SK-N-SH treated with all-trans-retinoic acid at 6 μM for 48 hours (cell line): ENCODE data around the gene ZNF536.

Source experiments
- ATAC-seq: fragments of 200-7000 bp; cut with Tn5 transposase; 3 replicates; pipeline ENCODE4 v1.9.1; 2020; ENCODE audit warnings: mild to moderate bottlenecking, moderate library complexity
- ARNTL ChIP-seq: fragments of 450-650 bp; formaldehyde crosslinking; IDR thresholded peaks from 2 replicates; pipeline ENCODE4 v1.5.0; 2020; ENCODE audit warnings: low read depth, mild to moderate bottlenecking, moderate library complexity, borderline replicate concordance
- BACH2 ChIP-seq: fragments of 250-450 bp; sonication (Bioruptor Pico); IDR thresholded peaks from 2 replicates; pipeline ENCODE4 v1.9.0; 2021; ENCODE audit warnings: mild to moderate bottlenecking, borderline replicate concordance
- CSDC2 ChIP-seq: fragments of 250-450 bp; sonication (Bioruptor Pico); IDR thresholded peaks from 2 replicates; pipeline ENCODE4 v1.5.0; 2020; ENCODE audit warnings: mild to moderate bottlenecking, moderate library complexity
- ESRRG ChIP-seq: fragments of 250-450 bp; sonication (Bioruptor Pico); IDR thresholded peaks from 2 replicates; pipeline ENCODE4 v1.6.1; 2021; ENCODE audit warnings: mild to moderate bottlenecking
- GLIS3 ChIP-seq: fragments of 250-450 bp; sonication (Bioruptor Pico); IDR thresholded peaks from 2 replicates; pipeline ENCODE4 v1.5.0; 2020; ENCODE audit warnings: mild to moderate bottlenecking, moderate library complexity
- ISL1 ChIP-seq: fragments of 250-450 bp; sonication (Bioruptor Pico); IDR thresholded peaks from 2 replicates; pipeline ENCODE4 v2.1.2; 2022; ENCODE audit warnings: mild to moderate bottlenecking, moderate library complexity
- OSR1 ChIP-seq: fragments of 250-450 bp; sonication (Bioruptor Pico); IDR thresholded peaks from 2 replicates; pipeline ENCODE4 v1.8.0; 2022; ENCODE audit warnings: moderate library complexity, mild to moderate bottlenecking, inconsistent platforms
- PPARA ChIP-seq: fragments of 250-450 bp; sonication (Bioruptor Pico); IDR thresholded peaks from 2 replicates; pipeline ENCODE4 v1.5.0; 2020; ENCODE audit warnings: mild to moderate bottlenecking, borderline replicate concordance
- SNAI2 ChIP-seq: fragments of 250-450 bp; sonication (Bioruptor Pico); IDR thresholded peaks from 2 replicates; pipeline ENCODE4 v1.5.0; 2020; ENCODE audit warnings: mild to moderate bottlenecking, moderate library complexity
- TCF4 ChIP-seq: fragments of 250-450 bp; sonication (Bioruptor Pico); IDR thresholded peaks from 2 replicates; pipeline ENCODE4 v1.8.0; 2021; ENCODE audit warnings: mild to moderate bottlenecking, moderate library complexity, borderline replicate concordance
- TOX ChIP-seq: fragments of 250-450 bp; sonication (Bioruptor Pico); IDR thresholded peaks from 2 replicates; pipeline ENCODE4 v1.8.0; 2021; ENCODE audit warnings: mild to moderate bottlenecking, moderate library complexity, borderline replicate concordance
- ZFP30 ChIP-seq: fragments of 450-650 bp; formaldehyde crosslinking; IDR thresholded peaks from 2 replicates; pipeline ENCODE4 v1.5.0; 2022; ENCODE audit warnings: mild to moderate bottlenecking, moderate library complexity
- ZNF565 ChIP-seq: fragments of 450-650 bp; formaldehyde crosslinking; conservative IDR thresholded peaks from 2 replicates; pipeline ENCODE4 v1.5.0; 2020; ENCODE audit warnings: low read depth, mild to moderate bottlenecking, moderate library complexity
- ZNF70 ChIP-seq: fragments of 450-650 bp; formaldehyde crosslinking; IDR thresholded peaks from 2 replicates; pipeline ENCODE4 v1.5.0; 2020; ENCODE audit warnings: mild to moderate bottlenecking, moderate library complexity
- ZNF8 ChIP-seq: fragments of 450-650 bp; formaldehyde crosslinking; IDR thresholded peaks from 2 replicates; pipeline ENCODE4 v1.5.0; 2020; ENCODE audit warnings: mild to moderate bottlenecking, moderate library complexity
- TF ChIP-seq, protein P1 (sequence below): fragments of 250-450 bp; sonication (Bioruptor Pico); IDR thresholded peaks from 2 replicates; pipeline ENCODE4 v1.5.0; 2020; ENCODE audit warnings: mild to moderate bottlenecking, moderate library complexity
- TF ChIP-seq, protein P2 (sequence below): fragments of 250-450 bp; sonication (Bioruptor Pico); IDR thresholded peaks from 2 replicates; pipeline ENCODE4 v1.8.0; 2021; ENCODE audit warnings: low read depth, mild to moderate bottlenecking, moderate library complexity, borderline replicate concordance
- TF ChIP-seq, protein P3 (sequence below): fragments of 250-450 bp; sonication (Bioruptor Pico); IDR thresholded peaks from 2 replicates; pipeline ENCODE4 v1.5.1; 2021; ENCODE audit warnings: mild to moderate bottlenecking, moderate library complexity
- TF ChIP-seq, protein P4 (sequence below): fragments of 250-450 bp; sonication (Bioruptor Pico); IDR thresholded peaks from 2 replicates; pipeline ENCODE4 v1.5.1; 2020; ENCODE audit warnings: low read depth, mild to moderate bottlenecking, moderate library complexity
- TF ChIP-seq, protein P5 (sequence below): fragments of 250-450 bp; sonication (Bioruptor Pico); IDR thresholded peaks from 2 replicates; pipeline ENCODE4 v1.8.0; 2020; ENCODE audit warnings: mild to moderate bottlenecking, moderate library complexity, borderline replicate concordance

ZNF536 gene

DNA sequence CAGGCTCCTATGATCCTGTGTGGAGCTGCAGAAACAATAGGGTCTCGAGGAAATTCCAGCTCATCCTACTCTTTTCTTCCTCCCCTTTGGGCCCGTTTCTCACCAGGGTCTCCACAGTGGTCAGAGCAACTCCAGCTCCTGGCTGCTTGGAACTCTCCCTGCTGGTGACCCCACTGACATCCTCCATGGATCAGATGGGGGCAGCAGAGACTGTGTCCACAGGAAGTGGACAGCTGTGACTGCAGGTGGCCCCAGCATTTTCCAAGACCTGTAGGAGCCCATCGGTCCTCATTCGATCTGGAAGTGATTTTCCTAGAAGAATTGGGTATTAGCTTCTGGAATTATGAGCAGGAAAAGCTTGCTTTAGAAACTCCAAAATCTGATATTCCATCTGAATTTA, 208.5 kb downstream of the ZNF536 start (continued):
- TF ChIP-seq, protein P1, sequence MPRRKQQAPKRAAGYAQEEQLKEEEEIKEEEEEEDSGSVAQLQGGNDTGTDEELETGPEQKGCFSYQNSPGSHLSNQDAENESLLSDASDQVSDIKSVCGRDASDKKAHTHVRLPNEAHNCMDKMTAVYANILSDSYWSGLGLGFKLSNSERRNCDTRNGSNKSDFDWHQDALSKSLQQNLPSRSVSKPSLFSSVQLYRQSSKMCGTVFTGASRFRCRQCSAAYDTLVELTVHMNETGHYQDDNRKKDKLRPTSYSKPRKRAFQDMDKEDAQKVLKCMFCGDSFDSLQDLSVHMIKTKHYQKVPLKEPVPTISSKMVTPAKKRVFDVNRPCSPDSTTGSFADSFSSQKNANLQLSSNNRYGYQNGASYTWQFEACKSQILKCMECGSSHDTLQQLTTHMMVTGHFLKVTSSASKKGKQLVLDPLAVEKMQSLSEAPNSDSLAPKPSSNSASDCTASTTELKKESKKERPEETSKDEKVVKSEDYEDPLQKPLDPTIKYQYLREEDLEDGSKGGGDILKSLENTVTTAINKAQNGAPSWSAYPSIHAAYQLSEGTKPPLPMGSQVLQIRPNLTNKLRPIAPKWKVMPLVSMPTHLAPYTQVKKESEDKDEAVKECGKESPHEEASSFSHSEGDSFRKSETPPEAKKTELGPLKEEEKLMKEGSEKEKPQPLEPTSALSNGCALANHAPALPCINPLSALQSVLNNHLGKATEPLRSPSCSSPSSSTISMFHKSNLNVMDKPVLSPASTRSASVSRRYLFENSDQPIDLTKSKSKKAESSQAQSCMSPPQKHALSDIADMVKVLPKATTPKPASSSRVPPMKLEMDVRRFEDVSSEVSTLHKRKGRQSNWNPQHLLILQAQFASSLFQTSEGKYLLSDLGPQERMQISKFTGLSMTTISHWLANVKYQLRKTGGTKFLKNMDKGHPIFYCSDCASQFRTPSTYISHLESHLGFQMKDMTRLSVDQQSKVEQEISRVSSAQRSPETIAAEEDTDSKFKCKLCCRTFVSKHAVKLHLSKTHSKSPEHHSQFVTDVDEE (CRISPR knock-in tag), result no peak

DNA sequence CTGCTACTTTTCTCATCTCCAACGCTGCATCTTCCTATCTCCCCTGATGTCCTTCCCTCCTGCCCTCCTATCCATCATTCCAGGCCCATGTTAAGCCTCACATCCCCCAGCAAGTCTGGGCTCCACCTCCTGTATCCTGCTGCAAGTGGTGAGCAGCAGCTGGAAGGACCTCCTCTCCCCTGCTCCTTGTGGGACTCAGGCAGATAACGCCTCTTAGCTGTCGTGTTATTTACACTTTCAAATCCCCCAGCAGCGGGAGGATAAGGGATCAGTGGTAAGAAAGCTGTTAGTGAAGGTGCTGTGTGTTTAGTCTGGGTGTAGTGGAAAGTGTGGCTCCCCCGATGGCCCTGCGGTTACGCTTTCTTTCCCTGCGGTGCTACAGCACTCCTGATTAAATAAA, 211.9 kb downstream of the ZNF536 start:
- no peak for ATAC-seq
- TF ChIP-seq ESRRG (CRISPR knock-in tag) (no peak), BACH2 (CRISPR knock-in tag) (no peak), TOX (no peak), GLIS3 (CRISPR knock-in tag) (no peak), ISL1 (no peak), SNAI2 (no peak), OSR1 (no peak), CSDC2 (CRISPR knock-in tag) (no peak), ZFP30 (CRISPR knock-in tag) (no peak), TCF4 (CRISPR knock-in tag) (no peak), ZNF70 (CRISPR knock-in tag) (no peak), ZNF565 (no peak), PPARA (CRISPR knock-in tag) (no peak), ZNF8 (CRISPR knock-in tag) (no peak)
- TF ChIP-seq, protein P2, sequence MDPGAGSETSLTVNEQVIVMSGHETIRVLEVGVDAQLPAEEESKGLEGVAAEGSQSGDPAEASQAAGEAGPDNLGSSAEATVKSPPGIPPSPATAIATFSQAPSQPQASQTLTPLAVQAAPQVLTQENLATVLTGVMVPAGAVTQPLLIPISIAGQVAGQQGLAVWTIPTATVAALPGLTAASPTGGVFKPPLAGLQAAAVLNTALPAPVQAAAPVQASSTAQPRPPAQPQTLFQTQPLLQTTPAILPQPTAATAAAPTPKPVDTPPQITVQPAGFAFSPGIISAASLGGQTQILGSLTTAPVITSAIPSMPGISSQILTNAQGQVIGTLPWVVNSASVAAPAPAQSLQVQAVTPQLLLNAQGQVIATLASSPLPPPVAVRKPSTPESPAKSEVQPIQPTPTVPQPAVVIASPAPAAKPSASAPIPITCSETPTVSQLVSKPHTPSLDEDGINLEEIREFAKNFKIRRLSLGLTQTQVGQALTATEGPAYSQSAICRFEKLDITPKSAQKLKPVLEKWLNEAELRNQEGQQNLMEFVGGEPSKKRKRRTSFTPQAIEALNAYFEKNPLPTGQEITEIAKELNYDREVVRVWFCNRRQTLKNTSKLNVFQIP (CRISPR knock-in tag), result no peak
- TF ChIP-seq, protein P3, sequence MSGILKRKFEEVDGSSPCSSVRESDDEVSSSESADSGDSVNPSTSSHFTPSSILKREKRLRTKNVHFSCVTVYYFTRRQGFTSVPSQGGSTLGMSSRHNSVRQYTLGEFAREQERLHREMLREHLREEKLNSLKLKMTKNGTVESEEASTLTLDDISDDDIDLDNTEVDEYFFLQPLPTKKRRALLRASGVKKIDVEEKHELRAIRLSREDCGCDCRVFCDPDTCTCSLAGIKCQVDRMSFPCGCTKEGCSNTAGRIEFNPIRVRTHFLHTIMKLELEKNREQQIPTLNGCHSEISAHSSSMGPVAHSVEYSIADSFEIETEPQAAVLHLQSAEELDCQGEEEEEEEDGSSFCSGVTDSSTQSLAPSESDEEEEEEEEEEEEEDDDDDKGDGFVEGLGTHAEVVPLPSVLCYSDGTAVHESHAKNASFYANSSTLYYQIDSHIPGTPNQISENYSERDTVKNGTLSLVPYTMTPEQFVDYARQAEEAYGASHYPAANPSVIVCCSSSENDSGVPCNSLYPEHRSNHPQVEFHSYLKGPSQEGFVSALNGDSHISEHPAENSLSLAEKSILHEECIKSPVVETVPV (CRISPR knock-in tag), result no peak
- TF ChIP-seq, protein P4, sequence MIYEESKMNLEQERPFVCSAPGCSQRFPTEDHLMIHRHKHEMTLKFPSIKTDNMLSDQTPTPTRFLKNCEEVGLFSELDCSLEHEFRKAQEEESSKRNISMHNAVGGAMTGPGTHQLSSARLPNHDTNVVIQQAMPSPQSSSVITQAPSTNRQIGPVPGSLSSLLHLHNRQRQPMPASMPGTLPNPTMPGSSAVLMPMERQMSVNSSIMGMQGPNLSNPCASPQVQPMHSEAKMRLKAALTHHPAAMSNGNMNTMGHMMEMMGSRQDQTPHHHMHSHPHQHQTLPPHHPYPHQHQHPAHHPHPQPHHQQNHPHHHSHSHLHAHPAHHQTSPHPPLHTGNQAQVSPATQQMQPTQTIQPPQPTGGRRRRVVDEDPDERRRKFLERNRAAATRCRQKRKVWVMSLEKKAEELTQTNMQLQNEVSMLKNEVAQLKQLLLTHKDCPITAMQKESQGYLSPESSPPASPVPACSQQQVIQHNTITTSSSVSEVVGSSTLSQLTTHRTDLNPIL, result no peak
- TF ChIP-seq, protein P5, sequence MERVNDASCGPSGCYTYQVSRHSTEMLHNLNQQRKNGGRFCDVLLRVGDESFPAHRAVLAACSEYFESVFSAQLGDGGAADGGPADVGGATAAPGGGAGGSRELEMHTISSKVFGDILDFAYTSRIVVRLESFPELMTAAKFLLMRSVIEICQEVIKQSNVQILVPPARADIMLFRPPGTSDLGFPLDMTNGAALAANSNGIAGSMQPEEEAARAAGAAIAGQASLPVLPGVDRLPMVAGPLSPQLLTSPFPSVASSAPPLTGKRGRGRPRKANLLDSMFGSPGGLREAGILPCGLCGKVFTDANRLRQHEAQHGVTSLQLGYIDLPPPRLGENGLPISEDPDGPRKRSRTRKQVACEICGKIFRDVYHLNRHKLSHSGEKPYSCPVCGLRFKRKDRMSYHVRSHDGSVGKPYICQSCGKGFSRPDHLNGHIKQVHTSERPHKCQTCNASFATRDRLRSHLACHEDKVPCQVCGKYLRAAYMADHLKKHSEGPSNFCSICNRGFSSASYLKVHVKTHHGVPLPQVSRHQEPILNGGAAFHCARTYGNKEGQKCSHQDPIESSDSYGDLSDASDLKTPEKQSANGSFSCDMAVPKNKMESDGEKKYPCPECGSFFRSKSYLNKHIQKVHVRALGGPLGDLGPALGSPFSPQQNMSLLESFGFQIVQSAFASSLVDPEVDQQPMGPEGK (CRISPR knock-in tag), result no peak

DNA sequence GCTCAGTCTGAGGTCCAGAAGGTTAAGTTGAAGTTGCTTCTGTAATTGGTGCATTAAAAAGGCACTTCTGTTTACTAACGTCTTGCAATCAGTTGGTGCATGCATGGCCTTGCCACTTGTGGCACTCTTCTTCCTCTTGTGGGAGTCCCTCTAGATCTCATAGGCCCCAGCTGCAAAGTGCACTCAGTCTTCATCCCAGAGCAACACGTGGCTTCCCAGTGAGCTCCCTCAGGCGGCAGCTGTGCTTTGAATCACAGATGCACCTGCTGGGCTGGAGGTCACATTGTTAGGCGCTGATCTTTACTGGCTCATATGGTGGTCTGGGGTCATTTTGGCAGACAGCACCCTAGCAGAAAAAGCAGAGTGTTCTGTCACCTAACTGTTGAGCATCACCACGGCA, 215.7 kb downstream of the ZNF536 start:
- ATAC-seq, result no peak
- TF ChIP-seq GLIS3 (CRISPR knock-in tag), result no peak

DNA sequence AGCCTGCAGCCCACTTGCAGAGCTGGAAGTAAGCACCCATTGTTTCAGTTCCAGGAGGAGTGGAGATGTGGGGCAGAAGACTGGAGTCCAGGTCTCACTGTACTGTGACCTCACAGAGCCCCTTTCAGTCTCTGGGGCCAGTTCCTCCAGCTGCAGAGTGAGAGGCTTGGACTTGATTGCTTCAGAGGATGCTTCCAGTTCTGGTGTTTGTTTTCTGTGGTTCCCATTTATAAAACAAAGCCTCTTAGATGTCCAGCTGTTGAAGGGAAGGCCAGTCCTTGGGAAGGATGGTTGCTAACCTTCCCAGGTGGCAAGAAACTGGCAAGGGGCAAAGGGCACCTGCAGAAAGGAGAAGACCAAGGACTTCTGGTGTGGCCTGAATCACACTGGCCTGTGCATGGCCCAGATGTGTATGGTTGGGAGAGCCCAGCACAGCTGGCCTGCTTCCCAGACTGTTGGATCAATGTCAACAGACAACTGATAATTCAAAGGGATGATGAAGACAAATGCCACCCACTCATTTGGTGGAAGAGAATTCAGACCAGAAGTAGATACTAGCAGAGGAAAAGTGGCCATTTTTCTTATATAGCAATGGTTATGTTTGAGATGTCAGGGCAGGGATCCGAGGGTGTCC, 218.5 kb downstream of the ZNF536 start:
- TF ChIP-seq TOX (no peak), ARNTL (CRISPR knock-in tag) (no peak), ZFP30 (CRISPR knock-in tag) (no peak), TCF4 (CRISPR knock-in tag) (no peak), ZNF8 (CRISPR knock-in tag) (no peak), PPARA (CRISPR knock-in tag) (no peak), OSR1 (no peak), ISL1 (no peak), BACH2 (CRISPR knock-in tag) (no peak), SNAI2 (no peak), ESRRG (CRISPR knock-in tag) (no peak), ZNF70 (CRISPR knock-in tag) (no peak), GLIS3 (CRISPR knock-in tag) (no peak)
- TF ChIP-seq, protein P5 (CRISPR knock-in tag), result no peak
- TF ChIP-seq, protein P1 (CRISPR knock-in tag), result no peak
- no peak for ATAC-seq
